SK-N-SH (cell line): ENCODE data around the gene ST6GALNAC3. TPM values are rescaled to one million over a fixed set of nuclear protein-coding genes. Genes with fewer than 3 reads are reported as not detected.
"Not testable (repeated sequence)": the region's sequence is repeated elsewhere in the genome, so short reads cannot be mapped to it uniquely, and the experiment has no call there.

Experiments used
- CTCF ChIA-PET: fragments of 300-600, 350-600 bp; formaldehyde crosslinking; extraction: SDS; loops from one replicate; lab custom pipeline; 2021; lab: Yijun Ruan, JAX
- POLR2A ChIA-PET: fragments of 350-600 bp; sonication (Branson Sonifier 250); formaldehyde crosslinking; extraction: SDS; loops from one replicate; lab custom pipeline; 2020; ENCODE audit warnings: antibody characterized with exemption, inconsistent platforms; lab: Yijun Ruan, JAX
- DNase-seq: peaks from one replicate; pipeline ENCODE4 v3.0.0; 2012
- H2AFZ ChIP-seq: fragments of 200-600 bp; sonication (generic); 2 replicates; pipeline ENCODE4 v1.8.1; 2016; ENCODE audit warnings: antibody characterized with exemption, mild to moderate bottlenecking, low read depth
- H3F3A ChIP-seq: fragments of 200-600 bp; sonication (generic); replicated peaks from 2 replicates; pipeline ENCODE3; 2016; ENCODE audit warnings: antibody characterized with exemption, mild to moderate bottlenecking; ENCODE audit not compliant: insufficient read depth
- H3K27ac ChIP-seq, 2 experiments: fragments of 200-500 bp in 1 of 2; fragments of 200-600 bp in 1 of 2; sonication (Bioruptor generic) in 1 of 2; sonication (generic), shearing (Covaris generic) in 1 of 2; 2 replicates each; pipeline versions ENCODE4 v1.5.1 to v1.6.1; 2014 to 2016; ENCODE audit warnings: low read depth in 2 of 2, inconsistent platforms in 1 of 2, low read length in 1 of 2, mild to moderate bottlenecking in 1 of 2, mixed read lengths in 1 of 2
- H3K27me3 ChIP-seq: fragments of 200-600 bp; sonication (generic), shearing (Covaris generic); 2 replicates; pipeline ENCODE4 v1.6.1; 2016; ENCODE audit warnings: mixed run types; ENCODE audit not compliant: insufficient read depth
- H3K36me3 ChIP-seq, 2 experiments: fragments of 200-500 bp in 1 of 2; fragments of 200-600 bp in 1 of 2; sonication (Bioruptor generic) in 1 of 2; sonication (generic) in 1 of 2; replicated peaks in 1 of 2; 2 replicates each; pipeline versions ENCODE3 to v1.5.1; 2014 to 2016; ENCODE audit warnings: low read length in 1 of 2, mild to moderate bottlenecking in 1 of 2; ENCODE audit not compliant: insufficient read depth in 2 of 2, control insufficient read depth in 1 of 2
- H3K4me1 ChIP-seq, 2 experiments: fragments of 200-500 bp in 1 of 2; fragments of 200-600 bp in 1 of 2; sonication (Bioruptor generic) in 1 of 2; sonication (generic), shearing (Covaris generic) in 1 of 2; 2 replicates each; pipeline versions ENCODE4 v1.5.1 to v1.6.1; 2014 to 2016; ENCODE audit warnings: low read depth in 1 of 2, low read length in 1 of 2, mixed run types in 1 of 2; ENCODE audit not compliant: insufficient read depth in 2 of 2, control insufficient read depth in 1 of 2
- H3K4me2 ChIP-seq: fragments of 200-600 bp; sonication (generic), shearing (Covaris generic); 2 replicates; pipeline ENCODE4 v1.6.1; 2017; ENCODE audit warnings: mixed run types
- H3K4me3 ChIP-seq, 2 experiments: fragments of 200-500 bp in 1 of 2; fragments of 200-600 bp in 1 of 2; sonication (Bioruptor generic) in 1 of 2; sonication (generic), shearing (Covaris generic) in 1 of 2; 2 replicates each; pipeline versions ENCODE4 v1.5.1 to v1.8.1; 2014 to 2016; ENCODE audit warnings: low read depth in 2 of 2, inconsistent platforms in 1 of 2, low read length in 1 of 2, mild to moderate bottlenecking in 1 of 2, mixed read lengths in 1 of 2, moderate library complexity in 1 of 2
- H3K79me2 ChIP-seq: fragments of 200-600 bp; sonication (generic); 2 replicates; pipeline ENCODE4 v1.8.1; 2017; ENCODE audit warnings: mild to moderate bottlenecking; ENCODE audit not compliant: insufficient read depth
- H3K9ac ChIP-seq: fragments of 200-600 bp; sonication (generic); 2 replicates; pipeline ENCODE4 v1.6.1; 2017; ENCODE audit warnings: mixed run types
- H3K9me2 ChIP-seq: fragments of 200-600 bp; sonication (generic); 2 replicates; pipeline ENCODE4 v1.6.1; 2017; ENCODE audit warnings: mixed run types
- H3K9me3 ChIP-seq: fragments of 200-600 bp; sonication (generic); 2 replicates; pipeline ENCODE4 v1.6.1; 2017; ENCODE audit warnings: mixed run types, mild to moderate bottlenecking, moderate library complexity
- H4K20me1 ChIP-seq: fragments of 200-600 bp; sonication (generic); 2 replicates; pipeline ENCODE4 v1.6.1; 2017; ENCODE audit warnings: mild to moderate bottlenecking, mixed run types; ENCODE audit not compliant: insufficient read depth
- ELF1 ChIP-seq: IDR thresholded peaks from 2 replicates; pipeline ENCODE4 v1.4.0; 2012
- GATA2 ChIP-seq: sonication (generic); formaldehyde crosslinking; IDR thresholded peaks from 2 replicates; pipeline ENCODE4 v1.5.0; 2020; ENCODE audit warnings: mild to moderate bottlenecking, missing genetic modification reagents
- JUND ChIP-seq: IDR thresholded peaks from 2 replicates; pipeline ENCODE4 v1.4.0; 2012
- PBX3 ChIP-seq: IDR thresholded peaks from 2 replicates; pipeline ENCODE4; 2012
- POLR2AphosphoS5 ChIP-seq: IDR thresholded peaks from 2 replicates; pipeline ENCODE4 v1.6.1; 2012; ENCODE audit warnings: low read depth, low read length
- RAD21 ChIP-seq: IDR thresholded peaks from 2 replicates; pipeline ENCODE4 v1.6.1; 2012; ENCODE audit warnings: mild to moderate bottlenecking, low read length
- RCOR1 ChIP-seq: fragments of 150-350 bp; IDR thresholded peaks from 2 replicates; pipeline ENCODE4 v1.6.1; 2017; ENCODE audit warnings: antibody characterized with exemption, low read length
- REST ChIP-seq: IDR thresholded peaks from 2 replicates; pipeline ENCODE4 v1.6.1; 2012; ENCODE audit warnings: mild to moderate bottlenecking, low read depth, low read length, moderate library complexity
- RFX5 ChIP-seq: IDR thresholded peaks from 2 replicates; pipeline ENCODE4 v1.6.1; 2012; ENCODE audit warnings: mild to moderate bottlenecking, improper control_type of control experiment, low read length
- SMC3 ChIP-seq: IDR thresholded peaks from 2 replicates; pipeline ENCODE4 v1.6.1; 2012; ENCODE audit warnings: low read depth, low read length, improper control_type of control experiment
- TAF1 ChIP-seq: IDR thresholded peaks from 2 replicates; pipeline ENCODE4 v1.6.1; 2012; ENCODE audit warnings: low read depth, mild to moderate bottlenecking, low read length, moderate library complexity, borderline replicate concordance
- TEAD4 ChIP-seq: IDR thresholded peaks from 2 replicates; pipeline ENCODE4 v1.4.0; 2012; ENCODE audit warnings: mild to moderate bottlenecking, borderline replicate concordance; ENCODE audit not compliant: insufficient read depth
- USF2 ChIP-seq: fragments of 150-350 bp; IDR thresholded peaks from 2 replicates; pipeline ENCODE4 v1.6.1; 2017; ENCODE audit warnings: antibody characterized with exemption, low read length, low read depth, borderline replicate concordance
- WGBS: methylation state at CpG from one replicate; pipeline ENCODE4 v1.1.6; 2017; ENCODE audit warnings: low lambda C conversion rate; 5-methylcytosine and 5-hydroxymethylcytosine counted together
- polyA plus RNA-seq, 3 experiments: library from polyadenylated mRNA; depleted of rRNA; stranded (reverse); fragments of >200 nt; gene quantifications; 2 replicates each; pipeline ENCODE4 v1.2.3, GENCODE V29; 2012

ST6GALNAC3 gene
- polyA plus RNA-seq, 1 of the 3 experiments (the other 2 are of a cell fraction) = 8.1 TPM

- TF ChIP-seq RAD21 = no peak
Observed at GRCh38 chr1:76093522-76094312, 19.2 kb downstream of the ST6GALNAC3 start (continued).

- H3K27ac ChIP-seq = no peak overlapping the region
- no peak overlapping the region for H3K4me2 ChIP-seq
- H3K79me2 ChIP-seq = peaks cover 45% of the 10 kb centered on the region; the same call in 1 of the 2 replicates
- TF ChIP-seq JUND (no peak), ELF1 (no peak), SMC3 (no peak), USF2 (no peak), POLR2AphosphoS5 (no peak), RFX5 (no peak), TEAD4 (no peak), GATA2 (CRISPR knock-in tag) (no peak), REST (no peak), PBX3 (no peak), RCOR1 (no peak), TAF1 (no peak)
- POLR2A ChIA-PET = no interaction called here
- CTCF ChIA-PET = interaction anchor here (0.7 kb wide), 1 partner anchor 188 kb away, joined by 5 read pairs; no protein-coding TSS in a partner anchor
- no peaks in the 10 kb centered on the region for H3K9me2 ChIP-seq
- H3K4me1 ChIP-seq = peaks cover 0 to 8% of the 10 kb centered on the region in 2 experiments; a peak in 2 of 4 replicates
- no peak overlapping the region for H3K4me3 ChIP-seq
- no peaks in the 10 kb centered on the region for H4K20me1 ChIP-seq
- no peaks in the 10 kb centered on the region for H3K36me3 ChIP-seq
- 85% methylated on average over 5 of the region's 5 CpGs for WGBS
- H3K9ac ChIP-seq = no peak overlapping the region
- H3F3A ChIP-seq = no peaks in the 10 kb centered on the region
- no peaks in the 10 kb centered on the region for H3K9me3 ChIP-seq
- DNase-seq = no peak
- H2AFZ ChIP-seq = no peak overlapping the region
- no peaks in the 10 kb centered on the region for H3K27me3 ChIP-seq
Observed at GRCh38 chr1:76095802-76096201, 21.3 kb downstream of the ST6GALNAC3 start.

GRCh38 chr1:76097064-76097463 is 22.5 kb downstream of the ST6GALNAC3 start:
- H3K9me3 ChIP-seq, H4K20me1 ChIP-seq, H3F3A ChIP-seq, H3K36me3 ChIP-seq, H2AFZ ChIP-seq, H3K4me2 ChIP-seq, H3K4me1 ChIP-seq, POLR2A ChIA-PET, CTCF ChIA-PET, DNase-seq, H3K4me3 ChIP-seq, H3K9me2 ChIP-seq, H3K27me3 ChIP-seq, H3K9ac ChIP-seq, H3K27ac ChIP-seq: not testable (repeated sequence)
- peaks cover 41% of the 10 kb centered on the region; the same call in 1 of the 2 replicates for H3K79me2 ChIP-seq
- 96% methylated on average over 8 of the region's 8 CpGs for WGBS
